ENCODE results near the gene UBE2D3. TPM values are rescaled to one million over a fixed set of nuclear protein-coding genes. Genes with fewer than 3 reads are reported as not detected.

Gene UBE2D3
- total RNA-seq, 2 donors from 2014 or later = 149 to 323 TPM

GRCh38 chr4:102832667-102833066, 5.3 kb upstream of the UBE2D3 start:
- WGBS, 2 donors = 89 to 91% methylated on average over 1 of the region's 1 CpG
- DNase-seq (no peak), ATAC-seq (no peak)
- no peak overlapping the region for H3K27ac ChIP-seq
- no peaks in the 10 kb centered on the region for H3K9me3 ChIP-seq
- H3K36me3 ChIP-seq (replicated peaks in 1 of 2; ENCODE audit: insufficient read depth in 1 of 2, low read depth in 2 of 2) = no peaks in the 10 kb centered on the region
- TF ChIP-seq POLR2A (IDR thresholded peaks at IDR 0.05) = no peak
- TF ChIP-seq, protein P1, sequence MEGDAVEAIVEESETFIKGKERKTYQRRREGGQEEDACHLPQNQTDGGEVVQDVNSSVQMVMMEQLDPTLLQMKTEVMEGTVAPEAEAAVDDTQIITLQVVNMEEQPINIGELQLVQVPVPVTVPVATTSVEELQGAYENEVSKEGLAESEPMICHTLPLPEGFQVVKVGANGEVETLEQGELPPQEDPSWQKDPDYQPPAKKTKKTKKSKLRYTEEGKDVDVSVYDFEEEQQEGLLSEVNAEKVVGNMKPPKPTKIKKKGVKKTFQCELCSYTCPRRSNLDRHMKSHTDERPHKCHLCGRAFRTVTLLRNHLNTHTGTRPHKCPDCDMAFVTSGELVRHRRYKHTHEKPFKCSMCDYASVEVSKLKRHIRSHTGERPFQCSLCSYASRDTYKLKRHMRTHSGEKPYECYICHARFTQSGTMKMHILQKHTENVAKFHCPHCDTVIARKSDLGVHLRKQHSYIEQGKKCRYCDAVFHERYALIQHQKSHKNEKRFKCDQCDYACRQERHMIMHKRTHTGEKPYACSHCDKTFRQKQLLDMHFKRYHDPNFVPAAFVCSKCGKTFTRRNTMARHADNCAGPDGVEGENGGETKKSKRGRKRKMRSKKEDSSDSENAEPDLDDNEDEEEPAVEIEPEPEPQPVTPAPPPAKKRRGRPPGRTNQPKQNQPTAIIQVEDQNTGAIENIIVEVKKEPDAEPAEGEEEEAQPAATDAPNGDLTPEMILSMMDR (IDR thresholded peaks at IDR 0.05) = no peak
- no peaks in the 10 kb centered on the region for H3K27me3 ChIP-seq
- H3K4me3 ChIP-seq = no peak overlapping the region
- intact Hi-C loops (cut with DNase I) = no loop called here
- H3K4me1 ChIP-seq = peaks cover 22% of the 10 kb centered on the region

DNA sequence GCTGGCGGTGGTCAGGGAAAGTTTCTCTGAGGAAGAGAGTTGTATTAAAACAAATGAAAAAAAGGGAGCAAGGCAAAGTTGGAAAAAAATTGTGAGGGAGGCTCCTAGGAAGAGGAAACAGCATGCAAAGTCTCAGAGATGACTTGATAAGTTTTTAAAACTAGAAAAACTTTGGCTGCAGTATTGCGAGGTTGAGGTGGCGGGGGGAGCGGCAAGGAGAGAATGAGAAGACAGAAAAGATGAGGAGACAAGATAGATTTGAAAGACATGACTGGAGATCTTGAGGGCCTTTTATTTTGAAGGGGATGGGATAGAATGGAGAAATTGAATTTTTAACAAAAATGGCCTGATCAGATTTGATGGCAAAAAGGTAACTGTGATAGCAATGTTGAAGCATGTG, 4.8 kb upstream of the UBE2D3 start:
- no peaks in the 10 kb centered on the region for H3K36me3 ChIP-seq (replicated peaks in 1 of 2; ENCODE audit: insufficient read depth in 1 of 2, low read depth in 2 of 2)
- TF ChIP-seq, protein P1 (IDR thresholded peaks at IDR 0.05) = no peak
- no peak for TF ChIP-seq POLR2A (IDR thresholded peaks at IDR 0.05)
- intact Hi-C loops (cut with DNase I) = no loop called here
- WGBS, 2 donors = 96 to 98% methylated on average over 4 of the region's 4 CpGs
- DNase-seq (no peak), ATAC-seq (no peak)
- no peaks in the 10 kb centered on the region for H3K9me3 ChIP-seq
- peaks cover 22% of the 10 kb centered on the region for H3K4me1 ChIP-seq
- no peak overlapping the region for H3K27ac ChIP-seq
- H3K4me3 ChIP-seq = no peak overlapping the region
- no peaks in the 10 kb centered on the region for H3K27me3 ChIP-seq

- H3K36me3 ChIP-seq (replicated peaks in 1 of 2; ENCODE audit: insufficient read depth in 1 of 2, low read depth in 2 of 2) = no peaks in the 10 kb centered on the region
- H3K4me3 ChIP-seq = no peak overlapping the region
- intact Hi-C loops (cut with DNase I) = no loop called here
- 95 to 97% methylated on average over 7 of the region's 7 CpGs for WGBS, 2 donors
- TF ChIP-seq, protein P1 (IDR thresholded peaks at IDR 0.05) = no peak
- no peaks in the 10 kb centered on the region for H3K9me3 ChIP-seq
- H3K27me3 ChIP-seq = no peaks in the 10 kb centered on the region
- H3K4me1 ChIP-seq = peaks cover 22% of the 10 kb centered on the region
- peak overlapping the region in 1 of 4 donors; percentile 99 for H3K27ac ChIP-seq
- ATAC-seq (no peak), DNase-seq (no peak)
Observed at GRCh38 chr4:102829803-102830202, 2.5 kb upstream of the UBE2D3 start.

DNA sequence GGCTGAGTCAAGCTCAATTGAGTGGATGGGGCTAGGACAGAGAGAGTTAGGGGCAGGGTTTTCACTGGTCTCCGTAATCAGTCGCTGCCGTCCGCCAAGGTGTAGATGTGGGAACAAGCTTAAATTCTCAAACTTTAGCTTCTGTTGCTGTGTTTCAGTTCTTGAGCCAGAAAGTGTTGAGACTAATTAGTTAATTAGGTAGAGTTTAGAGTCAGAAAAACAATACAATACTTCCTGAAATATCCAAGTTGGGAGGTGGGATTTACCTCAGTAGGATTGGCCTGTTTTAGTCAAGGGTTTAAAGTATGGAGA, 1.1 kb upstream of the UBE2D3 start:
- intact Hi-C loops (cut with DNase I) = no loop called here
- Histone ChIP-seq H3K36me3 (replicated peaks in 1 of 2; ENCODE audit: insufficient read depth in 1 of 2, low read depth in 2 of 2) (no peaks in the 10 kb centered on the region), H3K9me3 (no peaks in the 10 kb centered on the region), H3K27me3 (no peaks in the 10 kb centered on the region), H3K27ac (peak overlapping the region; percentile 99 to 100 (median 100)), H3K4me1 (peaks cover 29% of the 10 kb centered on the region), H3K4me3 (peak overlapping the region; percentile 18 to 32)
- TF ChIP-seq POLR2A (IDR thresholded peaks at IDR 0.05) = no peak
- TF ChIP-seq, protein P1 (IDR thresholded peaks at IDR 0.05) = no peak
- 0 to 1% methylated on average over 4 of the region's 4 CpGs for WGBS, 2 donors
- ATAC-seq (no peak), DNase-seq (no peak)

GRCh38 chr4:102827674-102828496, 534 bp upstream of the UBE2D3 start:
- intact Hi-C loops (cut with DNase I) = no loop called here
- TF ChIP-seq POLR2A (IDR thresholded peaks at IDR 0.05) = peak; percentile 87 to 95 (median 94)
- TF ChIP-seq, protein P1 (IDR thresholded peaks at IDR 0.05) = peak in 1 of 7 experiments; percentile 17
- 0% methylated on average over 29 to 50 of the region's 50 CpGs for WGBS, 2 donors

More at GRCh38 chr4:102827674-102828496, 534 bp upstream of the UBE2D3 start:
- peak overlapping the region; percentile 55 to 94 for H3K4me3 ChIP-seq
- peak; percentile 82 for ATAC-seq
- peak; percentile 99 to 100 (median 99) for DNase-seq
- peaks cover 30% of the 10 kb centered on the region for H3K4me1 ChIP-seq
- peak overlapping the region; percentile 99 to 100 (median 100) for H3K27ac ChIP-seq
- no peaks in the 10 kb centered on the region for H3K9me3 ChIP-seq
- H3K27me3 ChIP-seq = no peaks in the 10 kb centered on the region
- H3K36me3 ChIP-seq (replicated peaks in 1 of 2; ENCODE audit: insufficient read depth in 1 of 2, low read depth in 2 of 2) = no peaks in the 10 kb centered on the region
